DMS 273 treated with DMSO at 0.1 percent for 48 hours (cell line): ENCODE data around the gene RALGPS2.

ENCODE experiments used
- DNase-seq: peaks from one replicate; lab custom pipeline; 2025; lab: John Stamatoyannopoulos, UW

RALGPS2 gene

GRCh38 chr1:178921499-178921898 is 196.5 kb downstream of the RALGPS2 start:
- DNase-seq = no peak

- DNase-seq = no peak
Measured at GRCh38 chr1:178923512-178923911, 198.5 kb downstream of the RALGPS2 start.

- DNase-seq = no peak
Measured at GRCh38 chr1:178926046-178926445, 201.0 kb downstream of the RALGPS2 start.

- DNase-seq = no peak
Measured at GRCh38 chr1:178927003-178927402, 202.0 kb downstream of the RALGPS2 start.

- no peak for DNase-seq
Measured at GRCh38 chr1:178928041-178928440, 203.0 kb downstream of the RALGPS2 start.

- no peak for DNase-seq
Measured at GRCh38 chr1:178928976-178929375, 203.9 kb downstream of the RALGPS2 start.

- DNase-seq = no peak
Measured at GRCh38 chr1:178931858-178932551, 207.0 kb downstream of the RALGPS2 start.

- no peak for DNase-seq
Measured at GRCh38 chr1:178932552-178932906, 207.5 kb downstream of the RALGPS2 start.

GRCh38 chr1:178933105-178933561 is 208.1 kb downstream of the RALGPS2 start:
- DNase-seq = no peak

GRCh38 chr1:178933709-178934490 is 208.9 kb downstream of the RALGPS2 start:
- no peak for DNase-seq

GRCh38 chr1:178934546-178934945 is 209.5 kb downstream of the RALGPS2 start:
- DNase-seq = no peak

GRCh38 chr1:178935610-178936009 is 210.6 kb downstream of the RALGPS2 start:
- no peak for DNase-seq

- DNase-seq = no peak
Measured at GRCh38 chr1:178937695-178938094, 212.7 kb downstream of the RALGPS2 start.

- no peak for DNase-seq
Measured at GRCh38 chr1:178938101-178938958, 213.3 kb downstream of the RALGPS2 start.

- DNase-seq = peak; percentile 28
Measured at GRCh38 chr1:178938959-178939317, 213.9 kb downstream of the RALGPS2 start.

GRCh38 chr1:178939338-178940067 is 214.5 kb downstream of the RALGPS2 start:
- DNase-seq = no peak

- DNase-seq = no peak
Measured at GRCh38 chr1:178940068-178940765, 215.2 kb downstream of the RALGPS2 start.

GRCh38 chr1:178941261-178941689 is 216.2 kb downstream of the RALGPS2 start:
- no peak for DNase-seq

- DNase-seq = no peak
Measured at GRCh38 chr1:178941849-178942248, 216.8 kb downstream of the RALGPS2 start.

GRCh38 chr1:178942285-178943198 is 217.5 kb downstream of the RALGPS2 start:
- no peak for DNase-seq
